Measurements from ENCODE around the gene SOX3.

SOX3 gene

DNA sequence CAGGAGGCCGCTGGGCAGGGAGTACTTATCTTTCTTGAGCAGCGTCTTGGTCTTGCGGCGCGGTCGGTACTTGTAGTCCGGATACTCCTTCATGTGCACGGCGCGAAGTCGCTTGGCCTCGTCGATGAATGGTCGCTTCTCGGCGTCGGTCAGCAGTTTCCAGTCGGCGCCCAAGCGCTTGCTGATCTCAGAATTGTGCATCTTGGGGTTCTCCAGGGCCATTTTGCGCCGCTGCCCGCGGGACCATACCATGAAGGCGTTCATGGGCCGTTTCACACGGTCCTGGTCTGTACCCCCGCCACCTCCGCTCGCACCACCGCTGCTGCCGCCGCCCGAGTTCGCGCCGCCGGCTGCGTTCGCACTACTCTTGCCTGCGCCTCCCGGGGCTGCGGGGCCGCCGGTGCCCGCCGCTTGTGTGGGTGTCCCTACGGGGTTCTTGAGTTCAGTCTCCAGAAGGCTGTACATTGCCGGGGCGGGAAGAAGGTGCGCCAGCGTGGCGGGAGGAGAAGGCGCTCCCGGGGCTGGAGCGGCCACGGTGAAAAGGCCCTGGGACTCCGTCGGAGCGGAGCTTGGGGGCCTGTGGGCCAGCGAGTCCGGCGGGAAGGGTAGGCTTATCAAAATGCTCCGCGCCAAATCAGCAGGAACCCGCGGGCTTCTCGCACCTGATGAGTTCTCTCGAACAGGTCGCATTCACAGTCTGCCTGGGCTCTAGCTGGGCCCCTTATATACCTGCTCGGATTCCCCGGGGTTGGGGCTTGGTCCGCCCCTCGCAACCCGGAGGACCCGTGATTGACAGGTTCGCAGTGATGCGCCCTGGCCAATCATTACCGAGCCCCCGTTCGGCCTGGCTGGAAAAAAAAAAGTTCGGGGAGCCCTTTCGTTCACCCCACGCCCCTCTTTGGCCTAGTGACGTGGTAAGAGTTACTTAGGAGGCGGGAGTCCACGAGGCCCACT is at the start of gene SOX3:
TSS of gene SOX3 (minus strand) at position 699 of the 954 bp plus-strand sequence. CDS start at position 690, 9 bp downstream.
- TF ChIP-seq CTCF (conservative IDR thresholded peaks at IDR 0.05; ENCODE audit: low read depth, low read length): no peak
- no peak within 1 kb of the TSS for H3K4me3 ChIP-seq (ENCODE audit: low read depth, low read length)
- DNase-seq (ENCODE audit: low read depth): no peak

DNA sequence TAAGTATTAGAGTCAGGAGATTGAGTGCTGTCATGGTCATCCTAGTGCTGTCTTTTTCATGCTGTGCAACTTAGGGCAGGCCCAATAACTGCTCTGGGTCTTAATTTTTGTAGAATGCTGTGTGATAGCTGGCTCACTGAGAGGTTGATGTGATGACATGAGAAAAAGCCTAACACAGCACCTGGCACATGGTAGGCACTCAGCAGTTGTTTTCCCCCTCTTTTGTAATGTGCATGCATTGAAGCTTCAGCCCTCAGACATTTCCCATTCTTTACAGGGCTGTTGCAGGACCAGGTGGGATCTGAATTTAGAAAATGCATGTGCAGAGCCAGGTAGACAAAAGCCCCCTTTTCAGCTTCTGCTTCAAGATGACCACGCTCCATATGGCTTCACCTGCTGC is 44.1 kb upstream of the SOX3 start:
- no peak overlapping the region for H3K4me3 ChIP-seq (ENCODE audit: low read depth, low read length)
- DNase-seq (ENCODE audit: low read depth): no peak
- no peak for TF ChIP-seq CTCF (conservative IDR thresholded peaks at IDR 0.05; ENCODE audit: low read depth, low read length)

DNA sequence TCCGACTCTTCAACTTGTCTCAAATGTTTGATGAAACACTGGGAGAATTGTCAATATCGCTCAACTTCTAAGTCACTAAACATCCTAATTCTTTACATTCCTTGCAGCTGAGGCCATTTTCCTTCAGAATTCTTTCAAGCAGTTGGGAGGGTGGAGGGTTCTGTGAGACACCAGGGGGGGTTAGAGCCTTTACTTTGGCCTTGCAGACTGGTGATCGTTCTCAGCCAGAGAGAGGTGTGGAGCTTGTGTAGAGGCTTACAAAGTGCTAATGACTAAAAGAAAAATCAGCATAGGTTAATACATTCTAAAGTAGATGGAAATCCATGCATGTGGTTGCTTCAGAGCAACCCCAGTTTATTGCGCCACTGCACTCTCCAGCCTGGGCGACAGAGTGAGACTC is 21.3 kb upstream of the SOX3 start:
- TF ChIP-seq CTCF (conservative IDR thresholded peaks at IDR 0.05; ENCODE audit: low read depth, low read length): no peak
- H3K4me3 ChIP-seq (ENCODE audit: low read depth, low read length): no peak overlapping the region
- peak; percentile 12 for DNase-seq (ENCODE audit: low read depth)

DNA sequence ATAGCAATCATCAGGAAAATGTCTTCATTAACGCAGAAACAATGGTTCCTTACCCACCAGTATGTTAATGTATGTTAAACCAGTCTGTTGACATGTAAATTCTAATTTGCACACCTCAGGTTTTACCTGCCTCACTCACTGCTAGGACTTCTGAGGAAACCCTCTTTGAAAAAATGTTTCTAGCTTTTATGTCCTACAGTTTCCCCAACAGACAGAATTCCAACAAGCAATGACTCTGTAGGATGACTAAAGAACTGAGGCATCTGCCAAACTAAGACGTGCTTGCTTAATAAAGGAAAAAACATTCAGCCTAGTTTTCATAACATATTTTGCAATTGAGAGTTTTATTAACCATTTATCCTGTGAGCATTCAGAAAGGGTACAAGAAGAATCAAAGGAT is 20.6 kb upstream of the SOX3 start:
- TF ChIP-seq CTCF (conservative IDR thresholded peaks at IDR 0.05; ENCODE audit: low read depth, low read length): no peak
- no peak overlapping the region for H3K4me3 ChIP-seq (ENCODE audit: low read depth, low read length)
- peak; percentile 6 for DNase-seq (ENCODE audit: low read depth)

DNA sequence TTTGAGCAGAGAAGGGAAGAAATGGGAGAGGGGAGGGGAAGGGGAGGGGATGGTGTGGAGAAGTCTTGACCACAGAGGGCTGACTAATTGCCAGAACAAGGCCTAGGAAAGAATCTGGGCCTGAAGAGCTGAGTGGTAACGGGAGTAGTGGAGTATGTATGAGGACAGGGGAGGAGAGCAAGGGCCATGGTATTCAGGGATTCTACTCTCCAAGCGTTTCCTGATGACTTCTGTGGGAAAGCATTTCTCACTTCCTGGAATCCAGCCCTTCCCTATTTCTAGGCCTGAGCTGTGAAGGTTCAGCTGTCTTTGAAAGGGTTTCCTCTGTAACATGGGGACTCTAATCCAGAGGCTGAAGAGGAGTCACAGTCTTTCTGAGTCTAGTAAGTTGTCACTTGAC is 19.7 kb upstream of the SOX3 start:
- no peak for TF ChIP-seq CTCF (conservative IDR thresholded peaks at IDR 0.05; ENCODE audit: low read depth, low read length)
- DNase-seq (ENCODE audit: low read depth): no peak
- no peak overlapping the region for H3K4me3 ChIP-seq (ENCODE audit: low read depth, low read length)

DNA sequence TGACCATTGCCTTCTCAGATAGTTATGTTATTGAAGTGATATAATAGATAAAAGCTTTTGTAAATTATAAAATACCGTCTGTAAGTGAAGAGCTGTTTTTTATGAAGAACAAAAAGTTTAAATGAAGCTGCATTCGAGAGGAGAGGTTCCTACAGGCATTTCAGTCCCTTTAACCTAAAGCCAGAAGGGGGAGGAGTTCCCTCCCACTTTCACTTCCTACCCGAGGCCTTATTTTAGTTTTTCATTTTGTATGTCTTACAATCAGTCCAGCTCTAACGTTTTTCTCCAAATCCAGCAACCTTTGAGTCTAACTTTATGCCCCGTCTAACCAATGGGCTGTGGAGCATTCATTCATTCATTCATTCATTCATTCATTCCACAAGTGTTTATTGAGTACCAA is 16.5 kb upstream of the SOX3 start:
- TF ChIP-seq CTCF (conservative IDR thresholded peaks at IDR 0.05; ENCODE audit: low read depth, low read length): no peak
- no peak overlapping the region for H3K4me3 ChIP-seq (ENCODE audit: low read depth, low read length)
- DNase-seq (ENCODE audit: low read depth): no peak

DNA sequence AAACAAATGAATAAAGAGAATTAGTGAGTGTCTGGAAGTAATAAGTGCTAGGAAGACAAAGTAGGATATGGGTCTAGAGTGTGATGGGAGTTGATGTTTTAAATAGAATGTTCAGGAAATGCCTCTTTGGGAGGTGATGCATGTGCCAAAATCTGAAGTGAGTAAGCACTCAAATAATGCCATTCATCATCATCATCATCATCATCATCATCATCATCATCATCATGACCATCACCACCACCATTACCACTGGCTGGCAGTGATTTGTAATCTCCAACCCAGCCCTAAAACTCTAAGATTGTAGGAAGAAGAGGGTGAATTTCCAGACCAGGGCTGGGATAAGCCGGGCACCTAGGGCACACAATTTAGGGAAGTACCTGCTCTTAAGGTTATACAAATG is 9.7 kb upstream of the SOX3 start:
- no peak for TF ChIP-seq CTCF (conservative IDR thresholded peaks at IDR 0.05; ENCODE audit: low read depth, low read length)
- H3K4me3 ChIP-seq (ENCODE audit: low read depth, low read length): no peak overlapping the region
- no peak for DNase-seq (ENCODE audit: low read depth)
